Measurements from ENCODE around the gene USF3.

DNA sequence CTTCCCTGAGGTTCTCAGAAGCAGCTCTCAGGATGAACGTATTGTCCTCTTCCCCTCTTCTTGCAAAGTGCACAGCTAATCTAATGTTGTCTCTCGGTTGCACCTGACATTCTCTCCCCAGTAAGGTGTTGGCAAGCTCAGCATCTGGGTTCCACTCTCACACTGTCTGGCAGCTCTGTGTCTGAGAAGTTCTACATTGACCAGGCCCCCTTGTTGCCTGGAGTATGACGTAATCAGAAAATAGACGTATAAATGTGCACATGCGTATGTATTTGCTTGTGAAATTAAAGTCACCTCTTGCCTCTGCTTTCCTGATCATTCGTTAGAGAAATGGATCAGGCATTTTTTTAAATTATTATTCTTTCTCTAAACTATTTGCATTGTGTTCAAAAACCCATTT, 67.7 kb downstream of the USF3 start:
- TF ChIP-seq POLR2AphosphoS5 (IDR thresholded peaks at IDR 0.05): no peak
- TF ChIP-seq, protein P1, sequence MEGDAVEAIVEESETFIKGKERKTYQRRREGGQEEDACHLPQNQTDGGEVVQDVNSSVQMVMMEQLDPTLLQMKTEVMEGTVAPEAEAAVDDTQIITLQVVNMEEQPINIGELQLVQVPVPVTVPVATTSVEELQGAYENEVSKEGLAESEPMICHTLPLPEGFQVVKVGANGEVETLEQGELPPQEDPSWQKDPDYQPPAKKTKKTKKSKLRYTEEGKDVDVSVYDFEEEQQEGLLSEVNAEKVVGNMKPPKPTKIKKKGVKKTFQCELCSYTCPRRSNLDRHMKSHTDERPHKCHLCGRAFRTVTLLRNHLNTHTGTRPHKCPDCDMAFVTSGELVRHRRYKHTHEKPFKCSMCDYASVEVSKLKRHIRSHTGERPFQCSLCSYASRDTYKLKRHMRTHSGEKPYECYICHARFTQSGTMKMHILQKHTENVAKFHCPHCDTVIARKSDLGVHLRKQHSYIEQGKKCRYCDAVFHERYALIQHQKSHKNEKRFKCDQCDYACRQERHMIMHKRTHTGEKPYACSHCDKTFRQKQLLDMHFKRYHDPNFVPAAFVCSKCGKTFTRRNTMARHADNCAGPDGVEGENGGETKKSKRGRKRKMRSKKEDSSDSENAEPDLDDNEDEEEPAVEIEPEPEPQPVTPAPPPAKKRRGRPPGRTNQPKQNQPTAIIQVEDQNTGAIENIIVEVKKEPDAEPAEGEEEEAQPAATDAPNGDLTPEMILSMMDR (IDR thresholded peaks at IDR 0.05): no peak
